ENCODE measurements around the gene CDC73. TPM values are rescaled to one million over a fixed set of nuclear protein-coding genes. Genes with fewer than 3 reads are reported as not detected.
"Not testable (repeated sequence)": the region's sequence is repeated elsewhere in the genome, so short reads cannot be mapped to it uniquely, and the experiment has no call there.

Gene CDC73
- total and polyA plus RNA-seq, 10 donors: 6.5 to 76.7 (median 39.1) TPM

DNA sequence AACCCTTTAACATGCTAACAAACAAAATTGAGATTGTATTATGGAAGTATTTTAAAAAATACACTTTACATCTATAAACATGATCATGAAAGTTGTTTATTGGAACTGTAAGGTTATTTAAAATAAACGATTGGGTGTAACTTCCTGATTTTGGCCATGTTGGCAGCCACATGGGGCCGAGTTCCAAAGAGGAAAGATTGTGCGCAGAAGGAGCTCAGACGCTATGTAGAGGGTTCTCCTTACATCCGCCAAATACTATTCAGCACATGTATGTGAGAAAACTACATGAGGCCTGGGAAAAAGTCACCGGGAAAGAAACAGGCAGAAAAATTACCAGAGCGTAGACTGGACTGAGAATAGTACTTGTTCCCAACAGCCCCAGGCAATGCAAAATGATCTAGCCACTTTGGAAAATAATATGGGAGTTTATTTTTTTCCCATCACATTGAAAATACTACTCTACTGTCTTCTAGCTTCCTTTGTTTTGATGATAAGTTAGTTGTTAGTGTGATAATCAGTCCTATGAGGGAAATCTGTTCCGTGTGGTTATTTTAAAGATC is 100.3 kb downstream of the CDC73 start:
- no peaks in the 10 kb centered on the region for H3K27me3 ChIP-seq (replicated peaks in 1 of 7)
- TF ChIP-seq CTCF (IDR thresholded peaks at IDR 0.05 in 8 of 11, conservative IDR thresholded peaks at IDR 0.05 in 3 of 11): no peak
- TF ChIP-seq POLR2AphosphoS5 (IDR thresholded peaks at IDR 0.05): no peak
- TF ChIP-seq POLR2A (IDR thresholded peaks at IDR 0.05): no peak
- no peak overlapping the region for H3K4me3 ChIP-seq
- H3K4me1 ChIP-seq: no peaks in the 10 kb centered on the region
- WGBS, 5 donors: 88 to 93% (median 90%) methylated on average over 8 of the region's 8 CpGs
- intact Hi-C loops (cut with DNase I; ENCODE audit: low total_unique reads): no loop called here
- no peak for DNase-seq
- H3K27ac ChIP-seq: no peak overlapping the region
- peaks cover 0 to 39% (median 9%) of the 10 kb centered on the region in 6 donors for H3K36me3 ChIP-seq
- H3K9me3 ChIP-seq: no peaks in the 10 kb centered on the region

DNA sequence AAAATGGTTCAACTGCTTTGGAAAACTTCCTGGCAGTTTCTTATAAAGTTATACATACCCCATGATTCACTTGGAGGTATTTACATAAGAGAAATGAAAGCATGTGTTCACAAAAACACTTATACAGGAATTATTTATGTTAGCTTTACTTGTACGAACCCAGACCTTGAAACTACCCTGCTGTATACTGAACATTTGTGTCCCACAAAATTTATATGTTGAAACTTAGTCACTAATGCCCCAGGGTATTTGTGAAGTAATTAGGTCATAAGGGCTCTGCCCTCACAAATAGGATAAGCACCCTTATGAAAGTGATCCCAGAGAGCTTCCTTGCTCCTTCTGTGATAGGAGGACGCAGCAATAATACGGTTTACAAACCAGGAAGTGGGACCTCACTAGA is 107.3 kb downstream of the CDC73 start:
- TF ChIP-seq CTCF (IDR thresholded peaks at IDR 0.05 in 8 of 11, conservative IDR thresholded peaks at IDR 0.05 in 3 of 11) (no peak), POLR2AphosphoS5 (IDR thresholded peaks at IDR 0.05) (no peak), POLR2A (IDR thresholded peaks at IDR 0.05) (no peak)
- intact Hi-C loops (cut with DNase I; ENCODE audit: low total_unique reads): no loop called here
- 85 to 98% (median 93%) methylated on average over 3 of the region's 3 CpGs for WGBS, 5 donors

GRCh38 chr1:193231146-193231545 is 109.3 kb downstream of the CDC73 start:
- H3K4me1 ChIP-seq; H3K9me3 ChIP-seq; H3K27me3 ChIP-seq (replicated peaks in 1 of 7); intact Hi-C loops (cut with DNase I; ENCODE audit: low total_unique reads); H3K4me3 ChIP-seq; H3K27ac ChIP-seq; DNase-seq: not testable (repeated sequence)
- peaks cover 0 to 40% (median 10%) of the 10 kb centered on the region in 6 donors for H3K36me3 ChIP-seq

More for the DNA sequence above, 107.3 kb downstream of the CDC73 start:
- Histone ChIP-seq H3K27ac (no peak overlapping the region), H3K4me1 (no peaks in the 10 kb centered on the region), H3K4me3 (no peak overlapping the region), H3K27me3 (replicated peaks in 1 of 7) (no peaks in the 10 kb centered on the region), H3K9me3 (no peaks in the 10 kb centered on the region), H3K36me3 (peaks cover 0 to 31% (median 4%) of the 10 kb centered on the region in 6 donors)
- no peak for DNase-seq

DNA sequence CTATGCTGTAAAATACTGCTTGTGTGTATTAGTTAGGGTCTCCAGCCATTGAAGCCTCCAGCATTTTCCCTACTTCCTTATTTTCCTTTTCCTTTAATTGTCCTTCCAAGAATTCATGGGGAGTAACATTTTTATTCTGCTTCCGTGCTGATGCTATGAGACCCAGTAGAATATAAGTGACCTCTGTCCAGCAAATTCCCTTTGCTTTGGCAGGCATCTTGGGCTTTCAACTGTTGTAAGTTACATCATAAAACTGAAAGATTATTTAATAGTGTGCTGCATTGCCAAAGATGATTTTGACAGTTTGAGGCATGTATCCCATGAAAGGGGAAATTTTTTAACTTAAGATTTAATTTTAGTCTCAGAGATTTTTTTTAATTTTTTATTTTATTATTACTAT is 112.7 kb downstream of the CDC73 start:
- DNase-seq: no peak
- no peaks in the 10 kb centered on the region for H3K4me1 ChIP-seq
- TF ChIP-seq POLR2A (IDR thresholded peaks at IDR 0.05) (no peak), POLR2AphosphoS5 (IDR thresholded peaks at IDR 0.05) (no peak), CTCF (IDR thresholded peaks at IDR 0.05 in 8 of 11, conservative IDR thresholded peaks at IDR 0.05 in 3 of 11) (no peak)
- peaks cover 0 to 69% (median 28%) of the 10 kb centered on the region in 6 donors for H3K36me3 ChIP-seq
- intact Hi-C loops (cut with DNase I; ENCODE audit: low total_unique reads): no loop called here
- H3K9me3 ChIP-seq: no peaks in the 10 kb centered on the region
- WGBS, 5 donors: 64 to 85% (median 79%) methylated on average over 1 of the region's 1 CpG
- H3K27ac ChIP-seq: no peak overlapping the region
- H3K4me3 ChIP-seq: no peak overlapping the region
- H3K27me3 ChIP-seq (replicated peaks in 1 of 7): no peaks in the 10 kb centered on the region

Data from spleen (tissue), 11 donors.